Left renal cortex interstitium (tissue), 4 donors: ENCODE data around the gene CMC4. TPM values are rescaled to one million over a fixed set of nuclear protein-coding genes. Genes with fewer than 3 reads are reported as not detected.

Experiments
- DNase-seq, 4 donors: peaks; one replicate each; pipeline ENCODE4 v3.0.0-alpha.2; 2013; ENCODE audit warnings: low read depth in 4 of 4, low spot score in 2 of 4, missing footprints in 1 of 4
- polyA plus RNA-seq, 4 donors: library from polyadenylated mRNA; unstranded; fragments of 120-200 nt; gene quantifications; one replicate each; pipeline ENCODE4 v1.2.1, GENCODE V29; 2013; ENCODE audit not compliant: insufficient read length in 4 of 4

CMC4 gene
- 10 to 100 TPM in 1 of 4 donors, 1 to 10 TPM in 3; 7.2 to 10.0 (median 8.7) TPM for polyA plus RNA-seq

GRCh38 chrX:155070975-155071693 lies at the start of gene CMC4, which contains the start of the genes BRCC3 and MTCP1:
Gene CMC4, minus strand, starts transcription at chrX:155071136. Its CDS starts 7,113 bp downstream, at chrX:155064023.
Gene BRCC3, plus strand, starts transcription at chrX:155071508. Its CDS starts 20 bp downstream, at chrX:155071528.
Gene MTCP1, minus strand, starts transcription at chrX:155071136. Its CDS starts 5,126 bp downstream, at chrX:155066010.
- peak in 3 of 4 donors; percentile 32 to 55 (median 41) for DNase-seq

- DNase-seq: no peak
Measured at GRCh38 chrX:155115174-155115819, 44.4 kb upstream of the CMC4 start.

GRCh38 chrX:155113097-155113496 lies 42.2 kb upstream of the CMC4 start:
- DNase-seq: no peak

- DNase-seq: no peak
Measured at GRCh38 chrX:155112171-155112570, 41.2 kb upstream of the CMC4 start.

GRCh38 chrX:155108427-155108826 lies 37.5 kb upstream of the CMC4 start:
- no peak for DNase-seq

GRCh38 chrX:155105919-155106318 lies 35.0 kb upstream of the CMC4 start:
- DNase-seq: no peak

- DNase-seq: no peak
Measured at GRCh38 chrX:155094468-155095061, 23.6 kb upstream of the CMC4 start.

- DNase-seq: no peak
Measured at GRCh38 chrX:155086961-155087735, 16.2 kb upstream of the CMC4 start.

- no peak for DNase-seq
Measured at GRCh38 chrX:155086202-155086840, 15.4 kb upstream of the CMC4 start.

- no peak for DNase-seq
Measured at GRCh38 chrX:155071694-155072280, 851 bp upstream of the CMC4 start.

- peak in 1 of 4 donors; percentile 22 for DNase-seq
Measured at GRCh38 chrX:155070663-155070974, 317 bp downstream of the CMC4 start.

GRCh38 chrX:155070038-155070437 lies 898 bp downstream of the CMC4 start:
- no peak for DNase-seq

- no peak for DNase-seq
Measured at GRCh38 chrX:155069414-155069813, 1.5 kb downstream of the CMC4 start.

- no peak for DNase-seq
Measured at GRCh38 chrX:155068165-155068564, 2.8 kb downstream of the CMC4 start.

- no peak for DNase-seq
Measured at GRCh38 chrX:155065035-155065734, 5.8 kb downstream of the CMC4 start.

GRCh38 chrX:155061760-155062159 lies 9.2 kb downstream of the CMC4 start:
- DNase-seq: no peak

- DNase-seq: peak in 3 of 4 donors; percentile 34 to 53 (median 50)
Measured at GRCh38 chrX:155056877-155057792, 13.8 kb downstream of the CMC4 start.

- DNase-seq: no peak
Measured at GRCh38 chrX:155056471-155056870, 14.5 kb downstream of the CMC4 start.
